Neural cell (in vitro differentiated cells): ENCODE data around the gene BRICD5. TPM values are rescaled to one million over a fixed set of nuclear protein-coding genes. Genes with fewer than 3 reads are reported as not detected.

Experiments
- H2AFZ ChIP-seq: fragments of 200-600, 300-800 bp; sonication (generic), shearing (Covaris generic); 2 replicates; pipeline ENCODE4 v1.6.0; 2014; ENCODE audit warnings: low read depth, mild to moderate bottlenecking, antibody characterized with exemption, low read length, moderate library complexity
- H3F3A ChIP-seq: fragments of 200-600 bp; shearing (Covaris generic); 2 replicates; pipeline ENCODE4 v1.6.1; 2016; ENCODE audit warnings: mild to moderate bottlenecking, moderate library complexity, mixed read lengths, antibody characterized with exemption, low read length; ENCODE audit not compliant: insufficient read depth, poor library complexity, severe bottlenecking
- H3K27ac ChIP-seq: fragments of 200-600, 300-800 bp; sonication (generic), shearing (Covaris generic); 2 replicates; pipeline ENCODE4 v1.5.1; 2014; ENCODE audit warnings: mild to moderate bottlenecking, low read length, moderate library complexity
- H3K27me3 ChIP-seq: fragments of 300-800, 200-600 bp; sonication (generic), shearing (Covaris generic); 2 replicates; pipeline ENCODE4 v1.6.0; 2014; ENCODE audit warnings: mild to moderate bottlenecking, low read depth, low read length, moderate library complexity; ENCODE audit not compliant: insufficient read depth
- H3K36me3 ChIP-seq: fragments of 300-800, 200-600 bp; sonication (generic), shearing (Covaris generic); 2 replicates; pipeline ENCODE4 v1.5.1; 2014; ENCODE audit warnings: mild to moderate bottlenecking, antibody characterized with exemption, low read length, moderate library complexity; ENCODE audit not compliant: insufficient read depth
- H3K4me2 ChIP-seq: fragments of 300-800, 200-600 bp; sonication (generic), shearing (Covaris generic); 2 replicates; pipeline ENCODE4 v1.6.0; 2014; ENCODE audit warnings: mild to moderate bottlenecking, low read length
- H3K4me3 ChIP-seq: fragments of 300-800, 200-600 bp; sonication (generic), shearing (Covaris generic); 2 replicates; pipeline ENCODE4 v1.5.1; 2014; ENCODE audit warnings: mild to moderate bottlenecking, low read length, moderate library complexity
- H3K79me2 ChIP-seq: fragments of 200-600 bp; shearing (Covaris generic); replicated peaks from 2 replicates; pipeline ENCODE4 v1.6.0; 2014; ENCODE audit warnings: mild to moderate bottlenecking, low read length, moderate library complexity; ENCODE audit not compliant: insufficient read depth
- H3K9ac ChIP-seq: fragments of 300-800, 200-600 bp; sonication (generic), shearing (Covaris generic); 2 replicates; pipeline ENCODE4 v1.6.1; 2016; ENCODE audit warnings: mild to moderate bottlenecking, low read length, mixed read lengths
- H3K9me2 ChIP-seq: fragments of 200-600 bp; shearing (Covaris generic); 2 replicates; pipeline ENCODE4 v1.6.1; 2016; ENCODE audit warnings: mild to moderate bottlenecking, low read length, mixed read lengths; ENCODE audit not compliant: insufficient read depth
- H3K9me3 ChIP-seq: fragments of 200-600, 300-800 bp; sonication (generic), shearing (Covaris generic); 2 replicates; pipeline ENCODE4 v1.6.1; 2016; ENCODE audit warnings: mild to moderate bottlenecking, mixed run types, low read length, moderate library complexity, mixed read lengths
- H4K20me1 ChIP-seq: fragments of 200-600 bp; shearing (Covaris generic); 2 replicates; pipeline ENCODE4 v1.6.1; 2016; ENCODE audit warnings: mild to moderate bottlenecking, mixed run types; ENCODE audit not compliant: insufficient read depth
- CTCF ChIP-seq: fragments of 450-650 bp; IDR thresholded peaks from 2 replicates; pipeline ENCODE4 v1.5.1; 2014; ENCODE audit warnings: antibody characterized with exemption, mild to moderate bottlenecking, moderate library complexity; ENCODE audit not compliant: poor library complexity, severe bottlenecking
- EP300 ChIP-seq: fragments of 450-650 bp; conservative IDR thresholded peaks from 2 replicates; pipeline ENCODE4 v1.6.1; 2014; ENCODE audit warnings: antibody characterized with exemption, mild to moderate bottlenecking, moderate library complexity; ENCODE audit not compliant: poor library complexity, severe bottlenecking
- EZH2 ChIP-seq: fragments of 200-600, 300-800 bp; shearing (Covaris generic), sonication (generic); IDR thresholded peaks from 2 replicates; pipeline ENCODE4 v1.6.1; 2014; ENCODE audit warnings: antibody characterized with exemption, low read length, borderline replicate concordance, mild to moderate bottlenecking; ENCODE audit not compliant: insufficient read depth, poor library complexity, severe bottlenecking
- MXI1 ChIP-seq: fragments of 450-650 bp; conservative IDR thresholded peaks from 2 replicates; pipeline ENCODE4 v1.6.1; 2014; ENCODE audit warnings: antibody characterized with exemption, mild to moderate bottlenecking; ENCODE audit not compliant: poor library complexity, severe bottlenecking
- POLR2AphosphoS5 ChIP-seq: IDR thresholded peaks from 2 replicates; pipeline ENCODE4 v1.6.1; 2012
- RAD21 ChIP-seq: fragments of 450-650 bp; conservative IDR thresholded peaks from 2 replicates; pipeline ENCODE4 v1.6.1; 2014; ENCODE audit warnings: antibody characterized with exemption, mild to moderate bottlenecking, moderate library complexity
- REST ChIP-seq: IDR thresholded peaks from 2 replicates; pipeline ENCODE4 v1.6.1; 2012; ENCODE audit warnings: borderline replicate concordance
- SMC3 ChIP-seq: fragments of 450-650 bp; conservative IDR thresholded peaks from 2 replicates; pipeline ENCODE4 v1.6.1; 2014; ENCODE audit warnings: antibody characterized with exemption, mild to moderate bottlenecking, moderate library complexity; ENCODE audit not compliant: poor library complexity
- TAF1 ChIP-seq: IDR thresholded peaks from 2 replicates; pipeline ENCODE4 v1.6.1; 2012; ENCODE audit warnings: low read depth
- polyA plus RNA-seq: library from polyadenylated mRNA; depleted of rRNA; stranded (reverse); fragments of >200 nt; gene quantifications from 2 replicates; pipeline ENCODE4 v1.2.3, GENCODE V29; 2014

The BRICD5 gene
- polyA plus RNA-seq, 1 donor from 2014 or later: 39.2 TPM

GRCh38 chr16:2163211-2163881 is 47.3 kb downstream of the BRICD5 start:
- H3K4me2 ChIP-seq: no peak overlapping the region

GRCh38 chr16:2162676-2163118 is 48.0 kb downstream of the BRICD5 start:
- Histone ChIP-seq H3K4me3 (no peak overlapping the region), H3K9ac (no peak overlapping the region), H3K9me2 (no peaks in the 10 kb centered on the region), H2AFZ (no peak overlapping the region), H3K79me2 (peaks cover 17% of the 10 kb centered on the region), H4K20me1 (no peaks in the 10 kb centered on the region), H3K36me3 (no peaks in the 10 kb centered on the region), H3F3A (no peaks in the 10 kb centered on the region), H3K9me3 (no peaks in the 10 kb centered on the region), H3K27me3 (no peaks in the 10 kb centered on the region), H3K4me2 (no peak overlapping the region), H3K27ac (no peak overlapping the region)
- TF ChIP-seq CTCF: no peak
- TF ChIP-seq MXI1: no peak
- no peak for TF ChIP-seq SMC3
- no peak for TF ChIP-seq EZH2
- TF ChIP-seq POLR2AphosphoS5: no peak
- no peak for TF ChIP-seq TAF1
- TF ChIP-seq EP300: no peak
- no peak for TF ChIP-seq RAD21

More at GRCh38 chr16:2163211-2163881, 47.3 kb downstream of the BRICD5 start:
- H3K4me3 ChIP-seq: no peak overlapping the region
- H3K9me2 ChIP-seq: no peaks in the 10 kb centered on the region
- no peaks in the 10 kb centered on the region for H3K36me3 ChIP-seq
- H4K20me1 ChIP-seq: no peaks in the 10 kb centered on the region
- TF ChIP-seq RAD21: no peak
- no peak for TF ChIP-seq TAF1
- no peak for TF ChIP-seq MXI1
- TF ChIP-seq EZH2: no peak
- no peak for TF ChIP-seq SMC3
- TF ChIP-seq CTCF: no peak
- no peak for TF ChIP-seq EP300
- TF ChIP-seq REST: no peak
- no peak for TF ChIP-seq POLR2AphosphoS5
- H2AFZ ChIP-seq: no peak overlapping the region
- H3K27ac ChIP-seq: no peak overlapping the region
- H3K27me3 ChIP-seq: no peaks in the 10 kb centered on the region
- peaks cover 11% of the 10 kb centered on the region for H3K79me2 ChIP-seq
- no peaks in the 10 kb centered on the region for H3F3A ChIP-seq
- H3K9me3 ChIP-seq: no peaks in the 10 kb centered on the region
- no peak overlapping the region for H3K9ac ChIP-seq
